GM12874 (cell line): ENCODE data around the gene COL4A2.

Source experiments
- CTCF ChIP-seq: IDR thresholded peaks from 2 replicates; pipeline ENCODE4 v1.5.1; 2011; ENCODE audit warnings: low read depth, mild to moderate bottlenecking, control low read depth, low read length, moderate library complexity; ENCODE audit not compliant: insufficient read depth

Gene COL4A2

GRCh38 chr13:110398564-110399507 is 91.8 kb downstream of the COL4A2 start:
- TF ChIP-seq CTCF = no peak

- no peak for TF ChIP-seq CTCF
Measured at GRCh38 chr13:110399801-110400200, 92.7 kb downstream of the COL4A2 start.

- TF ChIP-seq CTCF = no peak
Measured at GRCh38 chr13:110400786-110401533, 93.9 kb downstream of the COL4A2 start.

- TF ChIP-seq CTCF = no peak
Measured at GRCh38 chr13:110402299-110403069, 95.4 kb downstream of the COL4A2 start.

GRCh38 chr13:110403315-110403714 is 96.2 kb downstream of the COL4A2 start:
- TF ChIP-seq CTCF = no peak

- no peak for TF ChIP-seq CTCF
Measured at GRCh38 chr13:110403721-110404120, 96.6 kb downstream of the COL4A2 start.

GRCh38 chr13:110404321-110404720 is 97.2 kb downstream of the COL4A2 start:
- TF ChIP-seq CTCF = no peak
